Activated CD8-positive, alpha-beta T cell treated with anti-CD3 and anti-CD28 coated beads for 36 hours (primary cell): Measurements from ENCODE around the gene TMED8. TPM values are rescaled to one million over a fixed set of nuclear protein-coding genes. Genes with fewer than 3 reads are reported as not detected.

Source experiments
- ATAC-seq: fragments of 200-7000 bp; cut with Tn5 transposase; one replicate; pipeline ENCODE4 v1.10.0; 2021; ENCODE audit warnings: mild to moderate bottlenecking, moderate library complexity
- CTCF ChIA-PET: fragments of 350-600 bp; sonication (Branson Sonifier 250); formaldehyde crosslinking; loops from one replicate; lab custom pipeline; 2021; ENCODE audit warnings: antibody characterized with exemption; lab: Charles Lee
- POLR2A ChIA-PET: fragments of 350-600 bp; sonication (Branson Sonifier 250); formaldehyde crosslinking; loops from one replicate; lab custom pipeline; 2021; ENCODE audit warnings: antibody characterized with exemption; lab: Charles Lee
- DNase-seq: peaks from one replicate; pipeline ENCODE4 v3.0.0-alpha.2; 2020
- H3K27ac Mint-ChIP-seq: one replicate; pipeline ENCODE4 v1.8.0; 2021; ENCODE audit warnings: mild to moderate bottlenecking, mixed read lengths
- H3K27me3 Mint-ChIP-seq: one replicate; pipeline ENCODE4 v1.8.0; 2021; ENCODE audit warnings: mixed read lengths
- H3K36me3 Mint-ChIP-seq: one replicate; pipeline ENCODE4 v1.8.0; 2021; ENCODE audit warnings: low read depth, mixed read lengths
- H3K4me1 Mint-ChIP-seq: one replicate; pipeline ENCODE4 v1.8.0; 2021; ENCODE audit warnings: low read depth, mixed read lengths
- H3K4me3 Mint-ChIP-seq: one replicate; pipeline ENCODE4 v1.8.0; 2021; ENCODE audit warnings: mild to moderate bottlenecking, moderate library complexity, mixed read lengths
- H3K9me3 Mint-ChIP-seq: one replicate; pipeline ENCODE4 v1.8.0; 2021; ENCODE audit warnings: mixed read lengths
- intact Hi-C: fragments of 100-400 bp; cut with micrococcal nuclease; formaldehyde crosslinking; loops from one replicate; pipeline ENCODE4 v1.10.0; 2022
- total RNA-seq, 2 experiments: library from RNA; stranded (reverse); gene quantifications; one replicate each; pipeline ENCODE4 v1.2.3, GENCODE V29; 2021
- TF ChIP-seq, protein P1 (sequence below): fragments of 200-600 bp; IDR thresholded peaks from one replicate; pipeline ENCODE4 v1.8.0; 2022; ENCODE audit warnings: antibody characterized with exemption, mild to moderate bottlenecking

Gene TMED8
- total RNA-seq, 2 experiments from 2014 or later: 25.0 to 25.4 TPM

DNA sequence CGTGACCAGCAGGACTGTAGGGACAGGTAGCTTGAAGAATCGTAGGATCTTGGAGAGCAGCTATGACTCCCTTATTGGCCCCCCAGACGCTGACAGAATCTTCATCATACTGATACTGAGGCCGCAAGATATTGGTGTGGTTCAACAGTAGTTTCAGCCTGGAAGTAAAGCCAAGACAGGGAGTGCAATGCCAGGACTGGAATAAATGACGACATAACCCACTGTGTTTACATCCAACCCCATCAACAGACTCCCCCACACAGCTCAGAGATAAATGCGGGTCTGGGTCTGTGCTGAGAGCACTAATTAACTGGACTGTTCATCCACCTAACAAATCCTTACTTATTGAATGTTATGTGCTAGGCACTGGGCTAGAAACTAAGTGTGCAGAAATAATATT lies 29.8 kb upstream of the TMED8 start:
- H3K9me3 Mint-ChIP-seq: no peaks in the 10 kb centered on the region
- TF ChIP-seq, protein P1, sequence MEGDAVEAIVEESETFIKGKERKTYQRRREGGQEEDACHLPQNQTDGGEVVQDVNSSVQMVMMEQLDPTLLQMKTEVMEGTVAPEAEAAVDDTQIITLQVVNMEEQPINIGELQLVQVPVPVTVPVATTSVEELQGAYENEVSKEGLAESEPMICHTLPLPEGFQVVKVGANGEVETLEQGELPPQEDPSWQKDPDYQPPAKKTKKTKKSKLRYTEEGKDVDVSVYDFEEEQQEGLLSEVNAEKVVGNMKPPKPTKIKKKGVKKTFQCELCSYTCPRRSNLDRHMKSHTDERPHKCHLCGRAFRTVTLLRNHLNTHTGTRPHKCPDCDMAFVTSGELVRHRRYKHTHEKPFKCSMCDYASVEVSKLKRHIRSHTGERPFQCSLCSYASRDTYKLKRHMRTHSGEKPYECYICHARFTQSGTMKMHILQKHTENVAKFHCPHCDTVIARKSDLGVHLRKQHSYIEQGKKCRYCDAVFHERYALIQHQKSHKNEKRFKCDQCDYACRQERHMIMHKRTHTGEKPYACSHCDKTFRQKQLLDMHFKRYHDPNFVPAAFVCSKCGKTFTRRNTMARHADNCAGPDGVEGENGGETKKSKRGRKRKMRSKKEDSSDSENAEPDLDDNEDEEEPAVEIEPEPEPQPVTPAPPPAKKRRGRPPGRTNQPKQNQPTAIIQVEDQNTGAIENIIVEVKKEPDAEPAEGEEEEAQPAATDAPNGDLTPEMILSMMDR: no peak
- DNase-seq (no peak), ATAC-seq (peak; percentile 24)
- H3K27me3 Mint-ChIP-seq: no peaks in the 10 kb centered on the region
- H3K36me3 Mint-ChIP-seq: no peaks in the 10 kb centered on the region
- no peak overlapping the region for H3K27ac Mint-ChIP-seq
- CTCF ChIA-PET: interaction anchor here (1.3 kb wide), 1 partner anchor 24 kb away, joined by 3 read pairs; no protein-coding TSS in a partner anchor
- intact Hi-C loops: no loop called here
- peaks cover 13% of the 10 kb centered on the region for H3K4me1 Mint-ChIP-seq
- POLR2A ChIA-PET: no interaction called here
- no peak overlapping the region for H3K4me3 Mint-ChIP-seq

DNA sequence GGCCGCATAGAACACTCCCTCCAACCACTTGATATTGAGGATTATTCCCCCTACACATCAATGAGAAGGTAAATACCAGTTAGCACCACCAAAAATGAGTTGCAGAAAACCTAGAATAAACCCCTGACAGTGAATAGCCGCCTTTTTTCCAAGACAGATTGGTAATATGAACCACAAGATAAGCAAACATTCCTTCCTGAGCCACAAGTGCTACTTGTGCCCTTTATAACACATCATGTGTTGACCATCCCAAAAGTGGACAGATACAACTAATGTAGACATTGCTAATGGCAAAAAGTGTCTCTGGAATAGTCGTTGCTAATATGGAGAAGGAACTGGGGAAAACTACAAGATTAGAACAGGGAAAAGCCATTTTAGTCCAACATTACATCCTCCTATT lies 29.2 kb upstream of the TMED8 start:
- DNase-seq (no peak), ATAC-seq (no peak)
- TF ChIP-seq, protein P1: no peak
- H3K9me3 Mint-ChIP-seq: no peaks in the 10 kb centered on the region
- H3K27me3 Mint-ChIP-seq: no peaks in the 10 kb centered on the region
- no peaks in the 10 kb centered on the region for H3K36me3 Mint-ChIP-seq
- ChIA-PET POLR2A (no interaction called here), CTCF (interaction anchor here (1.3 kb wide), 1 partner anchor 25 kb away, joined by 3 read pairs; no protein-coding TSS in a partner anchor)
- peaks cover 13% of the 10 kb centered on the region for H3K4me1 Mint-ChIP-seq
- H3K4me3 Mint-ChIP-seq: no peak overlapping the region
- intact Hi-C loops: no loop called here
- H3K27ac Mint-ChIP-seq: no peak overlapping the region

DNA sequence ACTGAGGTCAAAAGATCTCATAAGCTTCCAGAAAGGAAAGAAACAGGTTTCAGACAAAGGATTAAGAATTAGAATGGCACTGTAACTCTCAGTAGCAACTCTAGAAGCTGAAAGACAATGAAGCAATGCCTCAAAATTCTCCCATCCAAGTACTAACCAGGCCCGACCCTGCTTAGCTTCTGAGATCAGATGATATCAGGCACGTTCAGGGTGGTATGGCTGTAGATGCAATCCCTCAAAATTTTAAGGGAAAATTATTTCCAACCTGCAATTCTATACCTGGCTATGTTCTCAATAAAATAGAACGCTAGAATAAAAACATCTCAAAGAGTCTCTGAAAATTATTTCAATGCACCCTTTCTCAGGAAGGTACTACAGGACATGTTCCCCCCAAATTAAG lies 26.9 kb upstream of the TMED8 start:
- H3K27ac Mint-ChIP-seq: no peak overlapping the region
- ChIA-PET POLR2A (no interaction called here), CTCF (no interaction called here)
- H3K36me3 Mint-ChIP-seq: no peaks in the 10 kb centered on the region
- DNase-seq: no peak
- H3K4me3 Mint-ChIP-seq: no peak overlapping the region
- TF ChIP-seq, protein P1: no peak
- peaks cover 13% of the 10 kb centered on the region for H3K4me1 Mint-ChIP-seq
- intact Hi-C loops: no loop called here
- no peaks in the 10 kb centered on the region for H3K27me3 Mint-ChIP-seq
- no peaks in the 10 kb centered on the region for H3K9me3 Mint-ChIP-seq
- ATAC-seq: no peak

DNA sequence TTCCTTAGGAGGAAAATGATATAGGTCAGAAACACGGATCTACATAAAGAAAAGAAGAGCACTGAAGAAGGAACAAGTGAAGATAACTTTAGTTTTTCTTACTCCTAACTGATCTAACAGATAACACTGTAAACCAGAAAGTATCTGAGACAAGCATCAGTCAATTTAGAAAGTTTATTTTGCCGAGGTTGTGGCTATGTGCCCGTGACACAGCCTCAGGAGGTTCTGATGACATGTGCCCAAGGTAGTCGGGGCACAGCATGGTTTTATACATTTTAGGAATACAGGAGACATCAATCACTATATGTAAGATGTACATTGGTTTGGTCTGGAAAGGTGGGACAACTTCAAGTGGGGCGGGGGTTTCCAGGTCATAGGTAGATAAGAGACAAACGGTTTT lies 23.3 kb upstream of the TMED8 start:
- ChIA-PET POLR2A (no interaction called here), CTCF (no interaction called here)
- DNase-seq (no peak), ATAC-seq (no peak)
- Mint-ChIP-seq H3K27me3 (no peaks in the 10 kb centered on the region), H3K36me3 (peaks cover 4% of the 10 kb centered on the region), H3K27ac (no peak overlapping the region), H3K4me1 (no peaks in the 10 kb centered on the region), H3K4me3 (no peak overlapping the region), H3K9me3 (no peaks in the 10 kb centered on the region)
- intact Hi-C loops: no loop called here
- TF ChIP-seq, protein P1: no peak

DNA sequence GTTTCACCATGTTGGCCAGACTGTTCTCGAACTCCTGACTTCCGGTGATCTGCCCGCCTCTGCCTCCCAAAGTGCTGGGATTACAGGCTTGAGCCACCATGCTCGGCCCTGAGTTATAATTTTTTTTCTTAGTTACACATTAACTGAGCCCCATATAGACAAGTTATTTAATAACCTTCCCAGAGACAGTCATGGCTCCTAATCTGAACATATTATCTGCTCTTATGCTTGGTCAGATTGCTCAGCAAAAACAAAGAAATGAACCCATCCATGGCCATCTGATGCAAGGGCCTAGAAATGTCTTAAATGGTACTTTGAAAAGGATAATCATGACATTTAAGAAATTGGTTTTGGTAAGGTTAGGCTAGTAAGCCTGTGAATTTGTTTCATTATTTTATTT lies 13.3 kb upstream of the TMED8 start:
- Mint-ChIP-seq H3K9me3 (no peaks in the 10 kb centered on the region), H3K4me1 (no peaks in the 10 kb centered on the region), H3K4me3 (no peak overlapping the region), H3K36me3 (no peaks in the 10 kb centered on the region), H3K27me3 (no peaks in the 10 kb centered on the region), H3K27ac (no peak overlapping the region)
- ChIA-PET CTCF (interaction anchor here (1.5 kb wide), 1 partner anchor 74 kb away, joined by 3 read pairs; no protein-coding TSS in a partner anchor), POLR2A (no interaction called here)
- DNase-seq: no peak
- no peak for ATAC-seq
- TF ChIP-seq, protein P1: no peak
- intact Hi-C loops: no loop called here
